Measurements from ENCODE around the gene NRXN3. TPM values are rescaled to one million over a fixed set of nuclear protein-coding genes. Genes with fewer than 3 reads are reported as not detected.
"Not testable (repeated sequence)": the region's sequence is repeated elsewhere in the genome, so short reads cannot be mapped to it uniquely, and the experiment has no call there.

Gene NRXN3
- total and polyA plus RNA-seq, 2 donors (not counting 1 experiment from before 2014, with no cell fraction given): 0.83 to 34.6 TPM

- Histone ChIP-seq H4K20me1 (ENCODE audit: control insufficient read depth, extremely low read depth, insufficient read depth, low read length) (no peaks in the 10 kb centered on the region), H3K4me2 (ENCODE audit: extremely low read depth, insufficient read depth, low read length) (no peak overlapping the region), H3K27ac (ENCODE audit: insufficient read depth, low read length) (no peak overlapping the region), H3K27me3 (ENCODE audit: control insufficient read depth, insufficient read depth, low read length) (no peaks in the 10 kb centered on the region), H3K79me2 (ENCODE audit: control insufficient read depth, insufficient read depth, low read length) (no peaks in the 10 kb centered on the region), H3K9me3 (ENCODE audit: control insufficient read depth, insufficient read depth, low read depth, low read length) (no peaks in the 10 kb centered on the region), H3K9ac (ENCODE audit: insufficient read depth, low read length) (no peak overlapping the region), H2AFZ (ENCODE audit: low read length) (no peak overlapping the region), H3K4me3 (replicated peaks in 1 of 4; ENCODE audit: control extremely low read depth in 1 of 4, insufficient read depth in 1 of 4, low read depth in 3 of 4, low read length in 4 of 4) (no peak overlapping the region), H3K4me1 (ENCODE audit: control insufficient read depth, extremely low read depth, insufficient read depth, low read length) (no peaks in the 10 kb centered on the region), H3K36me3 (ENCODE audit: control insufficient read depth, insufficient read depth, low read length) (no peaks in the 10 kb centered on the region)
- peak in 1 of 2 donors; percentile 34 for DNase-seq (ENCODE audit: low read depth in 2 of 2)
- no peak for TF ChIP-seq EZH2 (IDR thresholded peaks at IDR 0.05; ENCODE audit: low read length, missing control alignments)
- no peak for TF ChIP-seq CTCF (conservative IDR thresholded peaks at IDR 0.05 in 1 of 2, IDR thresholded peaks at IDR 0.05 in 1 of 2; ENCODE audit: low read depth in 1 of 2, low read length in 2 of 2)
Measured at GRCh38 chr14:78567343-78567742, 397.2 kb downstream of the NRXN3 start.

- not testable (repeated sequence) for DNase-seq (ENCODE audit: low read depth in 2 of 2); H3K4me3 ChIP-seq (replicated peaks in 1 of 4; ENCODE audit: control extremely low read depth in 1 of 4, insufficient read depth in 1 of 4, low read depth in 3 of 4, low read length in 4 of 4); H4K20me1 ChIP-seq (ENCODE audit: control insufficient read depth, extremely low read depth, insufficient read depth, low read length); H3K4me2 ChIP-seq (ENCODE audit: extremely low read depth, insufficient read depth, low read length); H3K27ac ChIP-seq (ENCODE audit: insufficient read depth, low read length); H3K9me3 ChIP-seq (ENCODE audit: control insufficient read depth, insufficient read depth, low read depth, low read length); H3K36me3 ChIP-seq (ENCODE audit: control insufficient read depth, insufficient read depth, low read length); H2AFZ ChIP-seq (ENCODE audit: low read length); H3K27me3 ChIP-seq (ENCODE audit: control insufficient read depth, insufficient read depth, low read length); H3K9ac ChIP-seq (ENCODE audit: insufficient read depth, low read length); H3K79me2 ChIP-seq (ENCODE audit: control insufficient read depth, insufficient read depth, low read length); H3K4me1 ChIP-seq (ENCODE audit: control insufficient read depth, extremely low read depth, insufficient read depth, low read length)
Measured at GRCh38 chr14:78573736-78574135, 403.6 kb downstream of the NRXN3 start.

- Histone ChIP-seq H3K4me3 (replicated peaks in 1 of 4; ENCODE audit: control extremely low read depth in 1 of 4, insufficient read depth in 1 of 4, low read depth in 3 of 4, low read length in 4 of 4) (no peak overlapping the region), H3K36me3 (ENCODE audit: control insufficient read depth, insufficient read depth, low read length) (no peaks in the 10 kb centered on the region), H3K27ac (ENCODE audit: insufficient read depth, low read length) (no peak overlapping the region), H4K20me1 (ENCODE audit: control insufficient read depth, extremely low read depth, insufficient read depth, low read length) (no peaks in the 10 kb centered on the region), H2AFZ (ENCODE audit: low read length) (no peak overlapping the region), H3K9ac (ENCODE audit: insufficient read depth, low read length) (no peak overlapping the region), H3K4me1 (ENCODE audit: control insufficient read depth, extremely low read depth, insufficient read depth, low read length) (no peaks in the 10 kb centered on the region), H3K9me3 (ENCODE audit: control insufficient read depth, insufficient read depth, low read depth, low read length) (no peaks in the 10 kb centered on the region), H3K79me2 (ENCODE audit: control insufficient read depth, insufficient read depth, low read length) (no peaks in the 10 kb centered on the region), H3K4me2 (ENCODE audit: extremely low read depth, insufficient read depth, low read length) (no peak overlapping the region), H3K27me3 (ENCODE audit: control insufficient read depth, insufficient read depth, low read length) (no peaks in the 10 kb centered on the region)
- TF ChIP-seq CTCF (conservative IDR thresholded peaks at IDR 0.05 in 1 of 2, IDR thresholded peaks at IDR 0.05 in 1 of 2; ENCODE audit: low read depth in 1 of 2, low read length in 2 of 2): no peak
- DNase-seq (ENCODE audit: low read depth in 2 of 2): no peak
Measured at GRCh38 chr14:78576437-78577166, 406.4 kb downstream of the NRXN3 start.

All from fibroblast of lung (primary cell).